HG03039 (cell line): ENCODE results near the gene USP48.
"Not testable (repeated sequence)": the region's sequence is repeated elsewhere in the genome, so short reads cannot be mapped to it uniquely, and the experiment has no call there.

Experiments used
- ATAC-seq: cut with Tn5 transposase; IDR thresholded peaks from one replicate; pipeline ENCODE4 v1.9.1; 2021; ENCODE audit warnings: mild to moderate bottlenecking, moderate library complexity; ENCODE audit not compliant: unreplicated experiment

The USP48 gene

GRCh38 chr1:21641076-21641475 lies 141.9 kb downstream of the USP48 start:
- no peak for ATAC-seq

DNA sequence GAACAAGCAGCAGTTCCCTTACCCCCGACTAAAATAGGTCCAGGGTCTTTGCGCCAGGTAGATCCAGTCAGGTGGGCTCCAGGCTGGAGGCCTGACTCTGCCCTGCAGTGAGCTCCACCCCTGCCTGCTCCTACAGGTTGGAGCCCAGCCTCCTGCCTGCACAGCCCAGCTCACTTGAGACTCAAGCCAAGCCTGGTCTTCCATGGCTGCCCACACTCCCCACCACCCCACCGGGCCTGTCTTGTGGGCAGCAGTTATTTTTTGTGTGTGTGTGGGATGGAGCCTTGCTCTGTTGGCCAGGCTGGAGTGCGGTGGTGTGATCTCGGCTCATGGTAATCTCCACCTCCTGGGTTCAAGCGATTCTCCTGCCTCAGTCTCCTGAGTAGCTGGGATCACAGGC lies 142.3 kb downstream of the USP48 start:
- ATAC-seq, result no peak

- ATAC-seq, result no peak
Observed at GRCh38 chr1:21639594-21640041, 143.3 kb downstream of the USP48 start.

DNA sequence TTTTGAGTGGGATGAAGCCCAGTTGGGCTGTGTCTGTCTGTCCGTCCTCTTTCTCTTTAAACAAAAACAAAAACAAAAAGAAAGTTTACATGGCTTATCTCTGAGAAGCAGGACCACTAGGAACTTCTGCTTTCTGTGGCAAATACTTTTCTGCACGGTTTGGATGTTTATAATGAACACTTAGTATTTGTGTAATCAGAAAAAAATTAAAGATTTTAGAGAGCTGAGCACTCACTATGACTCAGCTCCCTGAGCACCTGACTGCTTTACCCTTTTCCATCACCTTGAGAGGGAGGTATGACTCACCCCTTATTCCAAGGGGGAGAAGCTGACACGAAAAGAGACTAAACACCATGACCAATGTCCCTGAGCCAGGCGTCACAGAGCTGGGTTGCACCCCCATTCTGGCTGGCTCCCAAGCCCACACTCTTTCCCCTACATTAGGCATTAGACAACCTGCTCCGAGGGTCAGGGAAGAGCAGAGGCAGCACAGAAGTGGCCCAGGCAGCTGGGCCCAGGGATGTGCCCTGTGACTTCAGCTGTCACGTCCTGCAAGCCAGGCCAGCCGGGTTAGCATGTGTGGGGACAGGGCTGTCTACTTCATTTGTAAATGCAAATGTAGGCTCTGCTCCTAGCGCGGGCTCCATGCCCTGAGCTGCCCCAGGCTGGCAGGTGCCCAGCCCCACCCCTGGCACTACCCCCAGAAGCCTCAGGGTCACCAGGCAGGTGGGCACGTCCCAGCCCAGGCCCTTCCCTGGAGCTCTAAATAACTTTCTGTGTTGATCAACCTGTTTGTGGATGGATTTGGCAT lies 144.2 kb downstream of the USP48 start:
- no peak for ATAC-seq

DNA sequence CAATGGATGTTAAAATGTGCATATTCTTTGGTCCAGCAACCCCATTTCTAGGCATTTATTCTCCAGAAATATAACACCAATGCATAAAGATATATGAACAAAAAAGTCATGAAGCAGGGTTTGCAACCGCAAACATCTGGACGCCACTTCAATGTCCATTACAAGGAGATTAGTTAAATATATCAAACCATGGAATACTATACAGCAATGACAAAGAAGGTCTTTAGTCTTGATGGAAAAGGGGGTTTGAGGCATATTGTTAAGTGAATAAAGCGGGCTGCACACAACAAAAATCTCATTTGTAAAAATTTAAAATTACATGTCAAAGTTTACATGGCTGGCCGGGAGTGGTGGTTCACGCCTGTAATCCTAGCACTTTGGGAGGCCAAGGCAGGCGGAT lies 145.4 kb downstream of the USP48 start:
- ATAC-seq, result no peak

DNA sequence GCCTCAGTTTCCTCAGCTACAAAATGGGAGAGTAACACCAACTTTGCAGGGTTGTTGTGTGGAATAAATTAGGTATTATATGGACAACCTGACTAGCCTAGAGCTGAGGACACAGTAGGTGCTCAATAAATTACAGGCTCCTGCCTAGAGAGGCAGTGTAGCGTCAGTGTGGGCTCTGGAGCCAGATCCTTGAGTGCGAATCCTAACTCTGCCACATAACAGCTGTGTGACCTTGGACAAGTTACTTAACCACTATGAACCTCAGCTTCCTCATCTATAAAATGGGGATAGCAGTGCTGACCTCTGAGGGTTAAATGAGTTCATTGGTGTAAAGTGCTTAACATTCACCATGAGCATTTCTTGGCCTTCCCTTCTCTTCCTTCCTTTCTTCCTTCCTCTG lies 146.9 kb downstream of the USP48 start:
- no peak for ATAC-seq

GRCh38 chr1:21634806-21635535 lies 148.0 kb downstream of the USP48 start:
- no peak for ATAC-seq

DNA sequence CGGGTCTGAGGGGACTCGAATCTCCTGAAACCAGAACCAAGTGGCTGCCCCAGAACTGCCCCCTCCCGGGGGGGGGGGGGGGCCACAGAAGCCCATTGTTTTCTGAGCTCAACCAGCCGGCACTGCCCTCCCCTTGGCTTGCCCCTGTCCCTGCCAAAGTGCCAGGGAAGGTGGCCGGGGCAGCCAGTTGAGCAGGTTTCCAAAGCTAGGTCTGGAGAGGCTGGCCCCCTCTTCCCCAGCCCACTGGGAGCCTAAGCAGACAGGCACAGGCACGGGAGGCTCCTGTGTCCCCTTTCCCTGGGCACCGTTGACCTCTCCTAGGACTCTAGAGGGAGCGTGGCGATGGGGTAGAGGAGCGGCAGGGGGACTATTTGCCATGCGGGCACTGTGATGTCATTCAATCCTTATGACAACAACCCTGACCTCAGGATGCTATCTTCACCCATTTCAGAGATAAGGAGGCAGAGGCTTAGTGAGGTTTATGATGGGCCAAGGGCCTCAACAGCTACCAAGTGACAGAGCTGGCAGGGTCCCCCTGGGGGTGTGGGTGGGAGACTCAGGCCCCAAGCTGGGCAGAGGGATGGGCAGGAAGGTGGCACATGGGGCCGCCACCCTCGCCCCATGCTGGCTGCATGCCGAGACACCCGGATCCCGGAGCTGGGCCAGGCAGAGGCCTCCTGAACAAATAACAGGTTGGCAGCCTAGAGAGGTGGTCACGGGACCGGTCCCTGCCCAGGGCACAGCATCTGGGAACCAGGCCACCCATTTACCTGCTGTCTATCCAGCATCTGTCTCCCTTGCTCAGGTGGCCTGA lies 148.8 kb downstream of the USP48 start:
- no peak for ATAC-seq

DNA sequence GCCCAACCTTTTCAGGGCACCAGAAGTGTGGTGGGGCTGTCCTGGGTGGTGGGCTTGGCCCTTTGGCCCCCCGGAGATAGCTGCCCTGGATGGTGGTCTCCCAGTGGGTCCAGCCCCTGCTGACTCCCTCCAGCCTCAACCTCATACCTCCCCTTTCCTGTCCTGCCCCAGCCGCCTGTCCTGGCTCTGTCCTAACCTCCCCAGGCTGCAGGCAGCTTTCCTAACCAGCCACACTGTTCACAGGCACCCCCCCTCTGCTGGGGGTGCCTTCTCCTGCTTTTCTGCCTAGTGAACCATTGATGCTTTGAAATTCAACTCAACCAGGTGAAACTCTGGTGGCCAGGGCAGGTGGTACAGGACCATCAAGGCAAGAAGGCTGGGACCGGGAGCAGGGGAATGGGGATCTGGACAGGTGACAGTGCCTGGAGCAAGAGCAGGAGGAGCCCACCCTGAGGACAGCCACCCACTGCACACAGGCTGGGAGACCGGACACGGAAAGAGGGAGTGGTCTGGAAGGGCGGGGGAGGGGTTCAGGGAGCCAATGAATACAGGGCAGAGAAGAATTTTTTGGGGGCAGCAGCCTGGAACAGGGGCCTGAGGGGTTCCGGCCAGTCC lies 149.7 kb downstream of the USP48 start:
- no peak for ATAC-seq

- no peak for ATAC-seq
Observed at GRCh38 chr1:21631944-21632887, 150.7 kb downstream of the USP48 start.

DNA sequence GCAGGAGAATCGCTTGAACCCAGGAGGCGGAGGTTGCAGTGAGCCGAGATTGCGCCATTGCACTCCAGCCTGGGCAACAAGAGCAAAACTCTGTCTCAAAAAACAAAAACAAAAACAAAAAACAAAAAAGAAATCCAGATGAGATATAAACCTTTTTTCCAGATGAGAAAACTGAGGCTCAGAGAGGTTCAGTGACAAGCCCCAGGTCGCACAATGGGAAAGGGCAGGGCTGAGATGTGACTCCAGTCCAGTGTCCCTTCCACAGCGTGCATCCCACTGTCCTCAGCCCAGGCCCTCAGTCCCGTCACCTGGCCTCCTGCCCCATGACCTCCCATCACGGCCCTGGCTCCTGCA lies 151.4 kb downstream of the USP48 start:
- ATAC-seq, result not testable (repeated sequence)

GRCh38 chr1:21630571-21631343 lies 152.2 kb downstream of the USP48 start:
- no peak for ATAC-seq

- ATAC-seq, result no peak
Observed at GRCh38 chr1:21629971-21630370, 153.0 kb downstream of the USP48 start.

- no peak for ATAC-seq
Observed at GRCh38 chr1:21628798-21629393, 154.1 kb downstream of the USP48 start.
